Gastroesophageal sphincter (tissue), 4 donors: Measurements from ENCODE around the gene DSCAML1. TPM values are rescaled to one million over a fixed set of nuclear protein-coding genes. Genes with fewer than 3 reads are reported as not detected.

Source experiments
- ATAC-seq: fragments of 150-250 bp; one replicate; pipeline ENCODE4 v1.9.1; 2016; ENCODE audit warnings: mild to moderate bottlenecking, moderate library complexity
- H3K27ac ChIP-seq, 4 donors: fragments of 200-600 bp; sonication (generic) in 3 of 4; 1 replicate in 3 of 4; 2 replicates in 1 of 4; pipeline ENCODE4 v1.5.1; 2016 to 2019
- H3K27me3 ChIP-seq: fragments of 200-600 bp; sonication (generic); one replicate; pipeline ENCODE4 v1.5.1; 2019
- H3K36me3 ChIP-seq, 2 donors: fragments of 200-600 bp; sonication (generic); one replicate each; pipeline ENCODE4 v1.5.1; 2019; ENCODE audit warnings: control low read depth in 1 of 2
- H3K4me1 ChIP-seq, 3 donors: fragments of 200-600 bp; sonication (generic); 1 replicate in 2 of 3; 2 replicates in 1 of 3; pipeline ENCODE4 v1.5.1; 2016 to 2019; ENCODE audit warnings: control low read depth in 2 of 3
- H3K4me3 ChIP-seq, 2 donors: fragments of 200-600 bp; sonication (generic); one replicate each; pipeline ENCODE4 v1.5.1; 2019; ENCODE audit warnings: mild to moderate bottlenecking in 1 of 2, moderate library complexity in 1 of 2
- H3K9me3 ChIP-seq, 3 donors: fragments of 200-600 bp; sonication (generic); one replicate each; pipeline ENCODE4 v1.5.1; 2017 to 2019; ENCODE audit warnings: control low read depth in 2 of 3
- CTCF ChIP-seq, 4 experiments: fragments of 200-600 bp in 2 of 4; fragments of 450-650 bp in 2 of 4; sonication (generic) in 1 of 4; IDR thresholded peaks; one replicate each; pipeline ENCODE4 v1.5.1; 2017 to 2019; ENCODE audit warnings: antibody characterized with exemption in 4 of 4, mild to moderate bottlenecking in 2 of 4, moderate library complexity in 2 of 4
- EP300 ChIP-seq: sonication (generic); formaldehyde crosslinking; IDR thresholded peaks from one replicate; pipeline ENCODE4 v1.6.1; 2017; ENCODE audit warnings: antibody characterized with exemption, mild to moderate bottlenecking
- POLR2A ChIP-seq, 2 donors: fragments of 450-650 bp; IDR thresholded peaks; one replicate each; pipeline ENCODE4 v1.6.1; 2017; ENCODE audit warnings: antibody characterized with exemption in 2 of 2, mild to moderate bottlenecking in 2 of 2, moderate library complexity in 1 of 2
- POLR2AphosphoS5 ChIP-seq: sonication (generic); formaldehyde crosslinking; IDR thresholded peaks from one replicate; pipeline ENCODE4 v1.6.1; 2017; ENCODE audit warnings: antibody characterized with exemption
- WGBS, 2 donors: methylation state at CpG; one replicate each; pipeline ENCODE4 v1.1.5; 2018; ENCODE audit warnings: low coverage in 1 of 2; 5-methylcytosine and 5-hydroxymethylcytosine counted together
- total RNA-seq, 4 donors: library from RNA; depleted of rRNA; stranded (reverse); fragments of >200 nt; gene quantifications; one replicate each; pipeline ENCODE4 v1.1.0, GENCODE V29; 2016

The DSCAML1 gene
- total RNA-seq, 4 donors from 2014 or later: 0.35 to 2.5 (median 0.73) TPM

DNA sequence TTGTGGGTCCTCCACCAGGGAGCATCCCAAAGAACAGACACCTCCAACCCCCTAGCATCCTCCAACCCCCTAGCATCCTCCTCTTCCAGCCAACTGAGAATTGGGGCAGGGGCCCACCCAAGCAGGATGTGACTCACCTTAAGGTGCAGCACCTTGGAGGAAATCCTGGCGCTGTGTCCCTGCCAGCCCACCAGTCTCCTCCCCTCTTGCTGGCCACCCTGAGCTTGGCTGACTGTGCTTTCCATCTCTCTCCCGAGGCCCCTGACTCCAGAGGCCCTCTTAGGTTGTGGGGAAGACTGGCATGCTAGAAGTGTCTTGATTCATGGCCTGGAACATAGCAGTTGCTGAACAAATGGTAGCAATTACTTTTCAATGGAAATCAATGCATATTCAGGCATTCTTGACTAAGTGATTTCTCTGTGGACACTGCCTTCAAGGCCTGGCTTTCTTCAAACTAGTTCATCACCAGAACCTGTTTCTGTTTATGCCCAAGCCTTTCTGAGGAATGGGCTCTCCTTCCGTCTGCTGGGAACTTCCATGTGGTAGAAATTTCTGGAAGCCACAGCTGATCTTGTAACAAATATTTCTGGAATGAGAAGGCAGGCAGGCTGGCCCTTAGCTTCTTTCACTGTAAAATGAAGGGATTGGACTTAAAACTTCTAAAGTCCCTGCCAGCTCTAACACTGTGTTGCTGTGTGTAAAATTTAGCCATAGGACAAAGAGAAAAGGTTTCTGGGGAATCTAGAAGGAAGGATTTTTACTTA lies 408.8 kb downstream of the DSCAML1 start:
- Histone ChIP-seq H3K9me3 (no peaks in the 10 kb centered on the region), H3K4me1 (no peaks in the 10 kb centered on the region), H3K27ac (no peak overlapping the region), H3K36me3 (peaks cover 0 to 100% of the 10 kb centered on the region in 2 donors), H3K4me3 (no peak overlapping the region), H3K27me3 (no peaks in the 10 kb centered on the region)
- no peak for TF ChIP-seq POLR2AphosphoS5
- TF ChIP-seq POLR2A (IDR thresholded peaks at IDR 0.05): no peak
- no peak for TF ChIP-seq CTCF (IDR thresholded peaks at IDR 0.05)
- WGBS, 2 donors: 71 to 88% methylated on average over 1 to 3 of the region's 3 CpGs
- ATAC-seq: no peak

GRCh38 chr11:117385906-117386305 lies 411.1 kb downstream of the DSCAML1 start:
- Histone ChIP-seq H3K36me3 (peaks cover 0 to 100% of the 10 kb centered on the region in 2 donors), H3K27me3 (no peaks in the 10 kb centered on the region), H3K4me1 (no peaks in the 10 kb centered on the region), H3K27ac (no peak overlapping the region), H3K9me3 (no peaks in the 10 kb centered on the region), H3K4me3 (no peak overlapping the region)
- TF ChIP-seq CTCF (IDR thresholded peaks at IDR 0.05) (no peak), EP300 (no peak), POLR2A (IDR thresholded peaks at IDR 0.05) (no peak), POLR2AphosphoS5 (no peak)
- ATAC-seq: no peak
- 95% methylated on average over 6 of the region's 9 CpGs; no CpG with 5 or more reads in 1 of the 2 donors for WGBS, 2 donors

- WGBS, 2 donors: 100% methylated on average over 1 to 3 of the region's 3 CpGs
- TF ChIP-seq POLR2AphosphoS5 (no peak), POLR2A (IDR thresholded peaks at IDR 0.05) (no peak), EP300 (no peak), CTCF (IDR thresholded peaks at IDR 0.05) (no peak)
- H3K4me3 ChIP-seq: no peak overlapping the region
- no peak for ATAC-seq
- H3K36me3 ChIP-seq: peaks cover 0 to 100% of the 10 kb centered on the region in 2 donors
- no peaks in the 10 kb centered on the region for H3K27me3 ChIP-seq
- H3K9me3 ChIP-seq: no peaks in the 10 kb centered on the region
- no peaks in the 10 kb centered on the region for H3K4me1 ChIP-seq
- no peak overlapping the region for H3K27ac ChIP-seq
Observed at GRCh38 chr11:117385471-117385870, 411.5 kb downstream of the DSCAML1 start.

DNA sequence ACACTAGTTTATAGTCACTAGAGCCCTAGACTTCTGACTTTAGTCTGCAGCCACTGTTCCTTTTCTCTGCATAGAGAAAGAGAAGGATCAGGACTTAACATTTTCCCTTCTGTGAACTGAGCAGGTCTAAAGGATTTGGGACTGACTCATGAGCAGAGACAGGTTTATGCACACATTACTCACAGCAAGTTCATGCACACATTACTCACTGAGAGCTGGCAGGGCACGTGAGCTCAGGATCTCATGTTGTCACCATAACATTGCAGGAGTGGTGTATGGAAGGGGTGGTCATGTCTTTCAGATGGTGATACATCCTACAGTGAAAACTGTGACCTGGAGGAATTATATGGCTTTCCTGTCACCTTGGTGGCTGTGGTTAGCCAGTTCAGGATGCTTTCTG lies 413.0 kb downstream of the DSCAML1 start:
- H3K27ac ChIP-seq: no peak overlapping the region
- H3K9me3 ChIP-seq: no peaks in the 10 kb centered on the region
- peaks cover 0 to 98% of the 10 kb centered on the region in 2 donors for H3K36me3 ChIP-seq
- H3K4me1 ChIP-seq: no peaks in the 10 kb centered on the region
- H3K4me3 ChIP-seq: no peak overlapping the region
- no peak for ATAC-seq
- WGBS, 2 donors: 40 to 80% methylated on average over 1 of the region's 1 CpG
- no peaks in the 10 kb centered on the region for H3K27me3 ChIP-seq
- TF ChIP-seq CTCF (IDR thresholded peaks at IDR 0.05) (no peak), POLR2AphosphoS5 (no peak), POLR2A (IDR thresholded peaks at IDR 0.05) (no peak), EP300 (no peak)

GRCh38 chr11:117382746-117383145 lies 414.3 kb downstream of the DSCAML1 start:
- Histone ChIP-seq H3K9me3 (no peaks in the 10 kb centered on the region), H3K27ac (no peak overlapping the region), H3K36me3 (peaks cover 0 to 96% of the 10 kb centered on the region in 2 donors), H3K4me1 (no peaks in the 10 kb centered on the region), H3K27me3 (no peaks in the 10 kb centered on the region), H3K4me3 (no peak overlapping the region)
- TF ChIP-seq POLR2AphosphoS5 (no peak), CTCF (IDR thresholded peaks at IDR 0.05) (no peak), EP300 (no peak), POLR2A (IDR thresholded peaks at IDR 0.05) (no peak)
- no CpG with 5 or more reads among the region's 4 CpGs for WGBS, 2 donors
- ATAC-seq: no peak
